A172 (cell line): ENCODE data around the gene PDIA5. TPM values are rescaled to one million over a fixed set of nuclear protein-coding genes. Genes with fewer than 3 reads are reported as not detected.
A peak's percentile ranks its signal among the peaks of the same experiment; 100 is the strongest.

Experiments
- DNase-seq: peaks from one replicate; pipeline ENCODE4 v3.0.0-alpha.2; 2015; ENCODE audit warnings: low spot score
- total RNA-seq: library from RNA; depleted of rRNA; stranded (reverse); fragments of >200 nt; shearing (Covaris generic); gene quantifications from 2 replicates; pipeline ENCODE4 v1.2.3, GENCODE V29; 2014

PDIA5 gene
- total RNA-seq, 1 experiment from 2014 or later, result 15.0 TPM

DNA sequence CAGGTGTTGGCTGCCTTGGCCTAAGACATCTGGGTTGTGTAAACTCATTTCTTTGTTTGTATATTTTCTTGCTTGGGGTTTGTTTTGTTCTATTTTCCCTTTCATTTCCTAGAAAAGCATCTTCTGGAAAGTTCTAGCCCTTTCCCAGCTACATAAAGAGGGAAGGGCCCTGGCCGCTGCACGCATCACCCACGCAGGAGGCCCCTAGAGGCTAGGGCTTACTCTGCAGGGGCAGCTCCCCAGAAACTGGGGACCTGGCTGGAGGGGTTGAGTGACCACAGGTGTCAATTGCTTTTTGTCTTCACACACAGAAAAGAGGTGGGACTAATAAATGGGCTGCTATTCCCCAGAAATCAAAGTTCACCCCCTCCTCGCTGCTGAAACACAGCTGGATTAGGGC lies 52.6 kb downstream of the PDIA5 start:
- no peak for DNase-seq

DNA sequence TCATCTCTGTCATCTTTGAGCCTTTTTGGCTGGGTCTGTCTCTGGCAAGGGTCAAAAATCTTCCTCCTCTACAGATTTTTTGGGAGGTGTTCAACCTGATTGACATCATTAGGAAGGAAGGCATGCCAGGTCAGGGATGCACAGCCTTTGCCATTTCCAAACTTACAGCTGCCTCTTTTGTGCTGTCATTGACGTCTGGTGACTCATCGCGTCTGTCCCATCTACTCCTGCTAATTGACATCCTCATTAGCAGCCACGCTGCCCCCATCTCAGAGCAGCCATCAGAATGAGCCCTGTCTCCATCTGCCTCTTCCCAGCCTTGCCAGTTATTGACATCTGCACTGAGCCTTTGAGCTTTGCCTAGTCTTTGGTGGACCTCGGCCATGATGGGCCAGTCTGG lies 53.0 kb downstream of the PDIA5 start:
- no peak for DNase-seq

DNA sequence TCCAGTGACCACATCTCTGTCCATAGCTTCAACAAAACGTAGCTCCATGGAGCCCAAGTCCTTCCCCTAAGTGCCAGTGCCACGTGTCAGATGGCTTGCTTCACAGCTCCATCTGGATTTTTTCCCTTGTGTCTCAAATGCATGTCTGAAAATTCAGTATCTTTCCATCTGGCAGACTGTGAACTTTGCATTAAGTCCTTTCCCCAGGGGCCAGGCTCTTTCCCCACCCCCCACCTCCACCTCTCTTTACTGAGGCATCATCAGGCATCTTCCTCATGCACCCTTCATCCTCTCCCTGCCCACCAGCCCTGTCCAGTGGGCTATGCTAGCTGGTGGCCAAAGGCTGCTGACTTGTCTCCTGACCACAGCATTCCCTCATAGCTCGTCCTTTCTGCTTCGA lies 53.7 kb downstream of the PDIA5 start:
- no peak for DNase-seq

DNA sequence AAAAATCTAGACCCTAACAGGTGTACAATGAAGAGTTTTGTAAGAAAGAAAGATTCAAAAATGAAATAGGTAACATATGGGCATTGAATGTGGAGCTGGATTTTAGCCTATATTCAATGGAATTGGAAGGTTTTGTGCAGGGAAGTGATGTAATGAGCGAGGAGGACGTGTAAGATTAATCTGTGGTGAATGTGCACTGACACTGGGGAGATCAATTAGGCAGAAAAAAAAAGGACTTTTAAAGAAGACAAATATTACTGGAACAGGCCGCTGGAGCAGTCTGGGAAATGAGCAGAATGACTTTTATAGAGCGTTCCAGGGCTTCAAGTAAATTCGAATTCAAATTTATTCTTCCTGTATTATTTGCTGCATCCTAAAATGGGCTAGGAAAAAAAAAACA lies 55.2 kb downstream of the PDIA5 start:
- DNase-seq, result no peak

DNA sequence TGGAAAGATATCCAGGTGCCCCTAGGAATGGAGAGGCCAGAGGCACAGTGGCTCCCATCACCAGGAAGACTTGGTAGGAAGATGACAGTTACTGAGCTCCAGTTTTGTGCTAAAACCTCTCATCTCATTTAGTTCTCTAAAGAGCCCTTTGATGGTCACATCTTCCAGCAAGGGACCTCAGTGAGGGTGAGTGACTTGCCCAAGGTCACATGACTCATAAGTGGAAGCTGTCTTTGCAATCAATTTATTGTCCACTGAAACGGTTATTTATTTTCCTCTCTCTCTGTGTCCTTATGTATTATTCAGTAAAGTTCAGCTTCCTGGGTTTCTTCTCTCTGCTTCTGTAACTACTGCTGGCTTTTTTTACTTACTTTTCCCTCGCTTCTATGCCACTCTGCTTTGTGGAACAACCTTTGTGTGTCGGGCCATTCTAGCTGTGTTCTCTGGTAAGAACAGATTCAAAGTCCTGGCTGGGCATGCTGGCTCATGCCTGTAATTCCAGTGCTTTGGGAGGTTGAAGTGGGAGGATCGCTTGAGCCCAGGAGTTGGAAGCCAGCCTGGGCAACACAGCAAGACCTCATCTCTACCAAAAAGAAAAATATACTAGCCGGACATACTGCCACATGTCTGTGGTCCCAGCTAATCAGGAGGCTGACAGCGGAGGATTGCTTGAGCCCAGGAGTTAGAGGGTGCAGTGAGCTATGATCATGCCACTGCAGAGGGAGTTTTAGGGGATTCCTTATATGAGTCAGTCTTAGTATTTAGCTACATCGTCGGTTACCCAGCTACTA lies 55.9 kb downstream of the PDIA5 start:
- DNase-seq, result peak; percentile 21

DNA sequence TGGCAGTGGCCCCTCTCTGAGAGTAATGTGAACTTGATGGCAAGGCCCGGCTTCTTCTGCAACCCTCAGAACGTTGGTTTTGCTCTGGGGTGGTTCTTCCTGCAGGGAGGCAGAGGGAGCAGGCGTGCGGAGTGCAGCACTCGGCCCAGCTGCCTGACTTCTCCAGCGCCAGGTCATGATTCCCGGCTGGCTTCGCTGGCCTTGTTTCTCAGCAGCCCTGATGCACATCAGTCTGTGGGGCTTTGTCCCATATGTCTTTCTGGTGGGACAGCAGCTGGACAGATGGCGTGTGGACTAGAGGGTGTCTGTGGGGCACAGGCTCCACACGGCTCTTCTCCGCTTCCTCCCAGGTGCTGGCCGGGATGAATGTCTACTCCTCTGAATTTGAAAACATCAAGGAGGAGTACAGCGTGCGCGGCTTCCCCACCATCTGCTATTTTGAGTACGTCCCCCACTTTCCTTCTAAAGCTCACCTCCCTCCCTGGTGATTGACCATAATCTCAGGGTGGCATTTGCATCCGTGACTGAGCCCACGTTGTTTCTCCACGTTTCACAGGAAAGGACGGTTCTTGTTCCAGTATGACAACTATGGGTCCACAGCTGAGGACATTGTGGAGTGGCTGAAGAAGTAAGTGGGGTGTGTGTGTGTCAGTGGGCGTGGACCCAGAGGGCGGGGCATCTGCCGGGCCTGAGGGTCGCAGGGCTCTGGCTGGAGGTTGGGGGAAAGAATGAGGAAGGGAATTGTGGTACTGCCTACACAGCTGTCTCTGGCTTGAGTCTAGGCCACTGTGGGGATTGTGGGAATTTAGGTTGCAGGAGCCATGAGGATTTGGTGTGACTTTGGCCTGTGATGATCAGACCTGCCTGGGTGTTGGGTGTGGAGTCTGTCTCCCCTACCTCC lies 57.1 kb downstream of the PDIA5 start:
- DNase-seq, result no peak

DNA sequence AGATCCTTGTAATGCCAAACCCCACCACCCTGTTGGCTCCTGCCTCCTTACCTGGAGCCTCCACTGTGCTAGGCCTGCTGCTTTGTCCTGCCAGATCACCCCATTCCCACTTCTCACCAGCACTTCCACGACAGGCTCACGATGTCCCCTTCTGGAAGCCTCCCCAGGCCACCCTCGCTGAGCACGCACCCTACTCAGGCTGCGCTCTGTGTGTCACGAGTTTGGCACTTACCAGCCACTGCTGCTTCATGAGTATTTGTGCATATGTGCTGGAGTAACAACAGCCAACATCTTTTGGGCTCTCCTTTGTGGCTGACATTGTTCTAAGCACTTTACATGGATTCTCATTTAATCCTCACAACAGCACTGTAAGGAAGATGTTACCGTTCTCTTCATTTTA lies 58.1 kb downstream of the PDIA5 start:
- no peak for DNase-seq

DNA sequence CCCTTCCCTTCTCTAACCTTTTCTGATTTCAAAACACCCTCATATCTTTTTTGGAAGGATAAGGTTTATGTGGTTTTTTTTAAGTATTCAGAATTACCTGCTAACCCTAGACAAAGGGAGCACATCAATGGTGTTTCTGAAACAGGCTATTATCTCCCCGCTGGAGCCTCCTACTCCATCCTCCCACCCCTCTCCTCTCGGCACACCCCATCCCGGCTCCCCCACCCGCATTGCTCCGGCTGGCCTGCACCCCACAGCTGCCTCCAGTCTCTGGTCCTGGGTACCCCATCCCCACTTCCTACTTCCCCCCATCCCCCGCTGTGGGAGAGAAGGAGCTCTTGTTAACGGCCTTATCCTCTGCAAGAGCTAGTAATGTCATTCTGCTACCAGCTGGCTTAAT lies 59.2 kb downstream of the PDIA5 start:
- no peak for DNase-seq

DNA sequence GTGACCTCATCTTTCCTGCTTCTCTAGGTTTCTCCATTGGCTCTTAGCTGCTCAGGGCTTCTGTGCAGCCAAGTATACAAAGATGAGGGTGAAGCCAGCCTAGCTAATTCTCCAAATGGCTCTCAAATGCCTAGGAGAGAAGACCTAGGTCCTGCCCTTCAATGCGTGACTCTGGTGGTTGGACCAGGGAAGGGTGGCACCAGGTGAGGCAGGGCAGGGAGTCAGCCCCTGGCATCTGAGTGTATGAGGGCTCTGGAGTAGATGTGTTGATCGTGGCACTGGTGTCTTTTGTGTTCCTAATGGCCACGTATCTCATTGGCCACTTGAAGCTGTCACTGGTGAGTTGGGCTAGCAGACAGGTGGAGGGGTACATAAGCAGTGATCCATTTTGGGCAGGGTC lies 59.8 kb downstream of the PDIA5 start:
- DNase-seq, result no peak

DNA sequence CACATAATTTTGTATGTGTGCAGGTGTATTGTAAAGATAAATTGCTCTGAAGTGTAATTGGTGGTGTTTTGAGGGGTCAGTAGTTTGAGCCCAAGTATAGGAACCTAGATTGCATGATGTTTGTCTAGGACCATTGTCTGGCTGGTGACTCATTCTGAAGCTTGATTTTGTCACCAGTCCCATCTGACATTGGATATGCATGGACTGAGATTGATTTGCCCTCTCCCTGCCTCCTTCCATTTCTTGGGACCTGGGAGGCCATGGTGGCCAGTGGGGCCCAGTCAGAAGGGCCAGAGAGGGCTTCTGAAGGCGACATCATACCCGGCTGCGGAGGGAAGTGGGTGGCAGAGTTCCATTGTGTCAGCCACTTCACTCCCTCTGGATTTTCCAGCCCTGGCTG lies 62.3 kb downstream of the PDIA5 start:
- DNase-seq, result no peak

DNA sequence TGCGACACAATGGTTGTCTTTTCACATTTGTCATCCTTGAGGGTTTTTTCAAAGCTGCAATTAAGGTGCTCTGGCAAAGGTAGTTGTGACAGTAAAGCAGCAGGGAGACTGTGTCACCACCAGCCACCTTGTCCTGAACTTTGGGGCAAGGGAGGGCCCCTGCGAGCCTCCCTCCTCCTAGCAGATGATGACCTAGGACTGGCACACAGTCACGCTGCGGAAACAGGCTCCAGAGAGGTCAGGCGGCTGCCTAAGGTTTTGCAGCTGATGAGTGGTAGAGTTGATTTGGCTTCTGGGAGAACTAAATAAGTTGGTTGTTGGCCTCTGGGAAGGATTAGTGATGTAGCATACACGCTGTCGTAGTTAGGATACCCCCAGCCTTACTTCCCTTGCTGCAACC lies 62.7 kb downstream of the PDIA5 start:
- DNase-seq, result no peak

DNA sequence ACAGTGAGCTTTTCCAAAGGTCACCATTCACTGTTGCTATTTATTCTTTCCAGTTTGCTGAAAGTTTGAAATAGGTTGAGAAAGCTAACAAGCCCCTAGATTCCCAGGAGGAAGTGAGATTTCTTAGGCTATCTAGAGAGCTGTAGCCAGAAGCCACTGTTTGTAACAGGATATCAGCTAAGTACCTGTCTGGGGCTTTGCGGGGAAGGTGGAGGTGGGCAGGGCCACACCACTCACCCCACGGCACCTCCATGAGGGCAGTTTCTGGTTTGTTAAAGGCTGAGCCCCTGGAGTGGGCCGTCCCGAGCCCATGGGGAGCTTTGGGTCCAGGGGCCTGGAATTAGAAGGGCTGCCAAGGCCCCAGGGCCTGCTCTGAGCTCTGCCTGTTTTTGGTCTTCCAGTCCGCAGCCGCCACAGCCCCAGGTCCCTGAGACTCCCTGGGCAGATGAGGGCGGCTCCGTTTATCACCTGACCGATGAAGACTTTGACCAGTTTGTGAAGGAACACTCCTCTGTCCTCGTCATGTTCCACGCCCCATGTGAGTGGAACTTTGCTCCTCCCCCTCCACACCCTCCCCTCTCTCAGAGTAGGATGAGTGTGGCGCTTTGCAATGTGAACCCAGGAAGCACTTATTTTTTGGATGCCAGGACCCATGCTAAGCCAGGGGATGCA lies 63.4 kb downstream of the PDIA5 start:
- no peak for DNase-seq

DNA sequence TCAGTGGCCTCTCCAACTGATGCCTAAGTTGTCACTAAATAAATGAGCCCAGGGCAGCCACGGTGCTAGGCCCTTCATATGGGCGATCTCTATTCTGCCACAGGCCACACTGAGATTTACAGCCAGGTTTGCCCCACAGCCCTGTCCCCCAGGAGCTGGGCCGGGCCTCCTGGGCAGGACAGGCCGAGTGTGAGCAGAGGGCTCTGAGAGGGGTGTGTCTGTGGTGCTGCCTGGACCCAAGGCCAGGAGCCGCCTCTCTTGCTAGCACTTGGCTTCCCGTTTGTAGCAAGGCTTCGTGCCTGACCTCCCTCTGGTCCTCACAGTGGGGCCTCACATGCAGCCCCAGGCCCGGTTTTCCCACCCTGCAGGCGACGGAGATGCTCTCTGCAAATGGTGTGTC lies 67.8 kb downstream of the PDIA5 start:
- DNase-seq, result no peak

DNA sequence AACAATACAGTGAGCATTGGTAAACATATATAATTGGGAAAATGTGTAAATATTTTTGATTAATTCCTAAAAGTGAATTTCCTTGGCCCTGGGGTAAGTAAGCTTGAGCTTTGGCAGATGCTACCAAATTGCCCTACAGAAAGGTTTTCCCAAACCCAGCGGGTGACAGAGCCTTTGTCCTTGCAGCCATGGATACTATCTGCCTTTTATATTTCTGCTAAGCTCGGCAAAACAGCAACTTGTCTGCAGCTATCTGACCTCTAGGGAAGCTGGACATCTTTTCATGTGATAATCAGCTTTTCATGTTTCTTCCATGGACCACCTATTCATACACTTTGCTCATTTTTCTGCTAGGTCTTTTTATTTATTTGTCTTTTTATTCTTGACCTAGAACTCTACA lies 70.2 kb downstream of the PDIA5 start:
- no peak for DNase-seq

DNA sequence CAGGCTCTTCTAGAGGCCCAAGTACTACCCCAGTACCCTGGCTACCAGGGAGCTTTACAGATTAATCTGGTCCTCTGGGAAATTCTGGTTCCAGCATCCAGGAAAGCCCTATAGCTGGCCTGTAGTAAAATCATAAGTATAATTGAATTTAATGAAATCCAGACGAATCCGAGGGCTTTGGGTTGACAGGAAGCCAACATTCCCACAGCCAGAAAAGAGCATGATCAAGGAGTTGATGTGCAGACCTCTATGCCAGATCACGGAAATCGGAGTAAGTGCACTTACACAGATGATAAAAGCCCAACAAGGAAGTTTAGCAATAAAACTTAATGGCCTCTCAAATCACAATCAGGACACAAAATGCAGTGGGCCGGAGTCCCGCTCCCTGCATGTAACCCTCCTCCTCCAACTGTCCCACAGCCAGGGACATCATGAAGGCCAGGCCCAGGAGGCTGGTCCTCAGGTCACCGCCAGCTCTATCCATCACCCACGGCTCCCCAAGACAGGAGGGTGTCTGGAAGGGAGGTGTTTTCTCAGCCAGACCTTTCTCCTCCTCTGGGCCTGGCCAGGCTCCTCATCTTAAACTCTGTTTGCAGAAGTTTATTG lies 72.1 kb downstream of the PDIA5 start:
- DNase-seq, result no peak

DNA sequence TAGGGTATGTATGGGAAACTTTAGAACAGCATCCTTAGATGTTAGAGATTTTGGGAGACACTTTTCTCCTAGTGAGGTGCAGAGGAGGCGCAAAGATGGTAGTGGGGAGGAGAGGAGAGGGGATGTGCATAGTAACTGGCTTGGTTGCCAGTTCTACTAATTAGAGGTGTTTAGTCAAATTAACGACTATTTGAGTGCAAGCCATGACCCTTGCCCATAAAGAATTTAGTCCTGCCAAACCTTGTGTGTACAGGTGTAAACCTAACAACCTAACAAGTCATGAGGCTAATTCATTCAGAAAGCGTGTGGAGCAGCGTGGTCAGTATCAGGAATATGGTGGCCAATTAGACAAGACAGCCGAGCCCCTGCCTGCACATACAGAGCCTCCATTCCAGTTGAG lies 72.7 kb downstream of the PDIA5 start:
- no peak for DNase-seq

DNA sequence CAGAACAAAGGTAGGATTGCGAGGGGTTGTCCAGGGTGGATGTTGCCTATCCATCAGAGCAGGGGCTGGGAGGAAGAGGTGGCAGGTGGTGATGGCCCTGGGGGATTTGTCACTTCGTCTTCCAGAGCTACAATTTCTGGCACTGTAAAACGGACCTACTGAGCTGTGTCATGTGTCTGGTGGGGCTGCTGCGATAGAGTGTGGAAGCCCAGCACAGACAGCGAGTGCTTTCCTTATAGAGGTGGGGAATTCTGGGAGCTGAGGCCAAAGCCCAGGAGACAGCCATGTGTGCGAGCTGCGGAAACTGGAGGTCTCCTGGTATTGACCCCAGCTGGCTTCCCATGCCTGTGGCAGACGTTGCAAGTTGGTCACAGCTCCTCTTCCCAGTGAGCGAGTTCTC lies 73.7 kb downstream of the PDIA5 start:
- DNase-seq, result no peak

DNA sequence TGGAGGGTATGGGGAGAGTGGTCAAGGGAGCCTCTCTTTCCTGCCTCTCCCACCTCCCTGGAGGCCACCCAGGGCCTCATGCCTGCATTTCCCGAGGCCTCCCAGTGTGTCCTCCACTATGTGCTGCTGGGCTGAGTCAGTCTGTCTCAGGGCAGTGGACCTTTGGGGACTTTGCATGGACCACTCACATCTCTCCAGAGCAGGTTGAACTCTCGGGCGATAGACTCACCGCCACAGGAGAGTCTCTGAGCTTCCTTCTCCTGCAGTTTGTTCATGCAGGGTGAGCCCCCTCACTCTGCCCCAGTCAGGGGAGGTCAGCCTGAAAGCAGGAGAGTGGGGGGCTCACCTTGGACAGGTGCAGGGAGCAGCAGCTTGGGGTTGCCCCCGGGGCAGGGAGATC lies 74.5 kb downstream of the PDIA5 start:
- DNase-seq, result no peak

DNA sequence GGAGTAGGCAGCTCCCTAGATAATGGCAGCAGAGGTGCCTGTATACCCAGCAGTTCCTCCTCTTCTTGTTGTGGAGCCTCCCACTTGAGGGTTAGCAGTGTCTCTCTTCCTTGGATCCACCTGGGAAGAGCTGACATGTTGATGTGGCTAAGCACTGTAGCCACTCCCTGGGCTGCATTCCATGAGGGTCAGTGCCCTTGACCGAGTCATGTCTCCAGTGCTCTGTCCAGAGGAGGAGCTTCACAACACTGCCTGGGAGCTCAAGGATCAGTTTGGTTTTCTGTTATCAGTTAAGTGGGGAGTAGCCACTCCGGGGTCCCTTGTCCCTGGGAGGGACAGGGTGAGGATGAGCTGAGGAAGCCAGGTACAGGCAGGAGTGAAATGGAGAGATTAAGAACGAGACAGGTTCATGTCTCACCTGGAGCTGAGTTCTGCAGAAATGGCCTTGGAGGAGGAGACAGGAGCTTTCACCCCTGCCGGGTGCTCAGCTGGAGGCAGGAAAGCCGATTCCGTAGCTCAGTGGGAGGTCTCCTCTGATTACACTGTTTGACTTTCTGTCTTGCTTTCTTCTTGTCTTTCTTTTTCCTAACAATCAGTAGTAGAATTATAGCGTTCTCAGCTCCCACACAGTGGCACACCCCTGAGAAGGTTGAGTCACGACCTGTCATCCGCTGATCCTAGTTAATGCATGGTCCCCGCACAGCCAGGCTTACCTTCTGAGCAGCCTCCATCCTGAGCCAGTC lies 77.0 kb downstream of the PDIA5 start:
- DNase-seq, result peak; percentile 85

DNA sequence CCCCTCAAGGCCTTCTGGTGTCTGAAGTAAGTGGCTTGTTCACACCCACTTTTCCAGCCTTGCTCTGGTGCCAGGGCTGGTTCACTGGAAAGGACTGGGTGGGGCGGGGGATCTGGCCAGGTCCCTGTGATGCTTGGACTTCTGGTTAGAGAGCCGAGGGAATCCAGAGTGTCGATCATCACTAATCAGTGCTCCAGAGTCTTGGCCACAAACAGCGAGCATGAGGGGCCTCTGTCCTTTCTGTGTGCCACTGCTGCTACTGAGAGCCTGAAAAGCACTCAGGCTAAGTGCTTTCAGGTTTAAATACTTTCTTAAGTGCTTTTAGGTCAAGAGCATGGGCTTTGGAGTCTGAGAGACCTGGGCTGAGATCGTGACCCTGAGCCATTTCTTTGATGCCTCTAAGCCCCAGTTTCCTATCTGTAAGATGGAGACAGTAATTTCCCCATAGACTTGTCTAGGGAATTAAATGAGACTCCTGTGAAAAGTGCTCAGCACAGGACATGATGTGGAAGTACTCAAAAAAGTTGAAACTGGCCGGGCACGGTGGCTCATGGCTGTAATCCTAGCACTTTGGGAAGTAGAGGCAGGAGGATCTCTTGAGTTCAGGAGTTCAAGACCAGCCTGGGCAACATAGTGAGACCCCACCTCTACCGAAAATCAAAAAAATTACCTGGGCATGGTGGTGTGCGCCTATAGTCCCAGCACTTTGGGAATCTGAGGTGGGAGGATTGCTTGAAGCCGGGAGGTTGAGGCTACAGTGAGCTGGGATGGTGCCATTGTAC lies 81.1 kb downstream of the PDIA5 start:
- no peak for DNase-seq

DNA sequence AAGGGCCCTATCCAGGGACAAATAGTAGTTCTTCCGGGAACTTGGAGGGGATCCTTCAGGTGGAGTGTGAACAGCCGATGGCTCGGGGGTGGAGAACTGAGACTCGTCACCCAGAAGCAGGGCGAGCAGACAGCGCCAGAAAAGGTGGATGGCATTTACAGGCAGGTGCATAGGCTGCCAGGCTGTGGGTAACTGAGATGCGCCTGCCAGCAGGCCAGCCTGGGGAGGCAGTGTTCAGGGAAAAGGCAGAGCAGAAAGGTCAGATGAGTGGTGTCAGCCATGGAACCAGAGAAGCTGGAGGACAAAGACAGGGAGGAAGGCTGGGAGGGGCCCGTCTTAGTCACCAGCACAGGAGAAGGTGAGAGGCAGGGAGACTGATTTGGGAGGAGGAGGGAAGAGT lies 81.9 kb downstream of the PDIA5 start:
- no peak for DNase-seq
